Hepatocyte (in vitro differentiated cells): Measurements from ENCODE around the gene SMAD3.

Experiments
- EZH2 ChIP-seq: fragments of 200-600 bp; sonication (generic); IDR thresholded peaks from 2 replicates; pipeline ENCODE4 v1.6.1; 2016; ENCODE audit warnings: antibody characterized with exemption, mild to moderate bottlenecking, borderline replicate concordance
- EZH2phosphoT487 ChIP-seq: fragments of 200-600 bp; sonication (generic); IDR thresholded peaks from one replicate; pipeline ENCODE4 v1.6.1; 2018; ENCODE audit warnings: antibody characterized with exemption, mild to moderate bottlenecking, low read depth, moderate library complexity; ENCODE audit not compliant: unreplicated experiment, severe bottlenecking
- TF ChIP-seq, protein P1 (sequence below): fragments of 200-600 bp; sonication (generic); IDR thresholded peaks from 2 replicates; pipeline ENCODE4 v1.5.1; 2016; ENCODE audit warnings: antibody characterized with exemption, mild to moderate bottlenecking; ENCODE audit not compliant: poor library complexity

DNA sequence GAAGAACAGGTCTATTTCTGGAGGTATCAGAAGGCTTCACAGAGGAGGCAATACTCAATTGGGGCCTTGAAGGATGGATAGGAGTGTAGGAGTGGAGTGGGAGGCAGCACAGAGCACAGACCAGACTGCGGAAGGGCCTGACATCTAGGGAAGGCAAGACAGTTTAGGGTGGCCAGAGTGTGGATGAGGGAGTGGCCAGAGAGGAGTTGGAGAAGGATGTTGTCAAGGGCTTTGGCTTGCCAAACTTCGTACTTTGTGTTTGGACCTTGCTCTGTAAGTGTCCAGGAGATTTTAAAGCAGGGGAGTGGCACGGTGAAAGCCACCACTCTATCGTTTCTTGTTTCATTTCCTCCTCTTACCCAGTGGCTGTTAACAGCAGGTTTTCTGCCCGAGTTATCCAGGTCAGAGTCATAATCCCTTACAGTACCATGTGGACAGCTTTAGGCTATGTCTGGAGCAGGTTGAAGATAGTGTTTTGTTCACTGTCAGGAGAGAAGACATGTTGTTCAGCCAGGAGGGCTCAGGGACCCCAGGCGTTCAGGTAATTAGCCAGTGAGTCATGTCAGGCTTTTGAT, 12.3 kb downstream of the SMAD3 start:
- TF ChIP-seq, protein P1, sequence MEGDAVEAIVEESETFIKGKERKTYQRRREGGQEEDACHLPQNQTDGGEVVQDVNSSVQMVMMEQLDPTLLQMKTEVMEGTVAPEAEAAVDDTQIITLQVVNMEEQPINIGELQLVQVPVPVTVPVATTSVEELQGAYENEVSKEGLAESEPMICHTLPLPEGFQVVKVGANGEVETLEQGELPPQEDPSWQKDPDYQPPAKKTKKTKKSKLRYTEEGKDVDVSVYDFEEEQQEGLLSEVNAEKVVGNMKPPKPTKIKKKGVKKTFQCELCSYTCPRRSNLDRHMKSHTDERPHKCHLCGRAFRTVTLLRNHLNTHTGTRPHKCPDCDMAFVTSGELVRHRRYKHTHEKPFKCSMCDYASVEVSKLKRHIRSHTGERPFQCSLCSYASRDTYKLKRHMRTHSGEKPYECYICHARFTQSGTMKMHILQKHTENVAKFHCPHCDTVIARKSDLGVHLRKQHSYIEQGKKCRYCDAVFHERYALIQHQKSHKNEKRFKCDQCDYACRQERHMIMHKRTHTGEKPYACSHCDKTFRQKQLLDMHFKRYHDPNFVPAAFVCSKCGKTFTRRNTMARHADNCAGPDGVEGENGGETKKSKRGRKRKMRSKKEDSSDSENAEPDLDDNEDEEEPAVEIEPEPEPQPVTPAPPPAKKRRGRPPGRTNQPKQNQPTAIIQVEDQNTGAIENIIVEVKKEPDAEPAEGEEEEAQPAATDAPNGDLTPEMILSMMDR, result no peak
- no peak for TF ChIP-seq EZH2
- TF ChIP-seq EZH2phosphoT487, result no peak
